COLO829 (cell line): ENCODE measurements around the gene RPS6KB2.
A peak's percentile ranks its signal among the peaks of the same experiment; 100 is the strongest.
"Not testable (repeated sequence)": the region's sequence is repeated elsewhere in the genome, so short reads cannot be mapped to it uniquely, and the experiment has no call there.

Experiments used
- DNase-seq: peaks from one replicate; pipeline ENCODE4 v3.0.0; 2012; ENCODE audit warnings: low spot score

Gene RPS6KB2

DNA sequence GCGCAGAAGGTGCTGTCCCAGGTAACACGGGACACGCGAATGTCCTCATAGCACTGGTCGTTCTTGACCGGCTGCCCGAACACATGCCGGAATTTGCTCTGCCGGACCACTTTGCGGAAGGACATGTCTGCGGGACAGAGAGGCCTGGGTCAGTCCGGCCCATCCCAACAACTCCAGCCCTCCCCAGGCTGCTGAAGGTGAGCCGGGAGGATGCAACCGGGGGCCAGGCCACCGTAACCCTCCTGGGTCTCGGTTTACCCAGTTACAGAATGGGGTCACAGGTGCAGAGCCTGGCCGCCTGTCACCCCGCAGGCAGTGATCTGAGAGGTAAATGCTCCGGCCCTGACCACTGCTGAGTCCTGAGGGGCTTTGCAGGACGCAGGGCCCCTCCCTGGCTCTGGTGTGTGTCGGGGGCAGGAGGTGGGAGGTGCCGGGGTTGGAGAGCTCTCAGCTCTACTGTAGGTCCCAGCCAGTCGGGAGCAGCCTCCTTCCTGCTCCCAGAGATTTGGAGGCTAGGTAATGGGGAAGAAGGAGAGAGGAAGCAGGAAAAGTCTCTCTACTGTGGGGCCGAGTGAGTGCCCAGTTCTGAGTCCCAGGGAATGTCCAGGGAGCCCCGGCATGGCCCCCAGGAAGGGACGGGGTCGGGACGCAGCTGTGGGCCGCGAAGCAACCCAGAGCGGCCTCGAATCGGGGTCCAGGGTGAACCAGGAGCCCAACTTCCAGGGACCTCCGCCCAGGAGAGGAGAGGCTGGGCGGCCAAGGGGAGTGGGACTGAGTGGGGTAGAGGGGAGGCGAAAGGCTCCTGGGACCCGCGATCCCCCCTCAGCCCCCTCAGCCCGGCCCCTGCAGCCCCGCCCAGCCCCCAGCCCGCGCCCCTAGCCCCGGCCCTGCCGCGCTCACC is 14.5 kb downstream of the RPS6KB2 start:
- no peak for DNase-seq

DNA sequence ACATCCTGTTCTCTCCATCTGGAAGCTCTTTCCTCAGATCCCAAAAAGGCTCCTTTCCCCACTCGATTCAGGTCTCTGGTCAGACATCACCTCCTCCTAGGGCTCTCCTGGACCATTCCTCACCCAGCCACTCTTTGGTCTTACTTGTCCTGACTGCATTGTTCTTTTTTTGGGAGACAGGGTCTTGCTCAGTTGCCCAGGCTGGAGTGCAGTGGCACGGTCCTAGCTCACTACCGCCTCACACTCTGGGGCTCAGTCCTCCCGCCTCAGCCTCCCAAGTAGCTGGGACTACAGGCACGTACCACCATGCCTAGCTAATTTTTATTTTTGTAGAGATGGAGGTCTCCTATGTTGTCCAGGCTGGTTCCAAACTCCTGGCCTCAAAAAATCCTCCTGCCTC is 17.2 kb downstream of the RPS6KB2 start:
- no peak for DNase-seq

DNA sequence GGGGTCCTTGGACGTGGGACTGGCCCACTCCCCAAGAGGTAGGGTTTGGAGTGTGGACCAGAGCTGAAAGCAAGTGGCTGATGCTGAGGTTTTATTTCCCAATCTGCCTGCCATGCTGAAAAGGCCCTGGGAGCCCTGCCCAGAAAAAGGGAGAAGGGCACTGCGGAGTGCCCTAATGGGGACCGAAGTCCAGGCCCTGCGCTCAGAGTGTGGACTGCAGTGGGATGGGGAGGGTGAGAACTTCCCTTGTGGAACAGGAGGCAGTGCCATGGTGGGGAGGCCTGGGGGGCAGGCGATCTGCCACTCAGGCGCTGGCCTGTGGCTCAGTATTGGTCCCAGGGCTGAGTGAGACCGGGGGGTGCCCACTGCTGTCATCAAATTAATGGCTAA is 19.9 kb downstream of the RPS6KB2 start:
- no peak for DNase-seq

DNA sequence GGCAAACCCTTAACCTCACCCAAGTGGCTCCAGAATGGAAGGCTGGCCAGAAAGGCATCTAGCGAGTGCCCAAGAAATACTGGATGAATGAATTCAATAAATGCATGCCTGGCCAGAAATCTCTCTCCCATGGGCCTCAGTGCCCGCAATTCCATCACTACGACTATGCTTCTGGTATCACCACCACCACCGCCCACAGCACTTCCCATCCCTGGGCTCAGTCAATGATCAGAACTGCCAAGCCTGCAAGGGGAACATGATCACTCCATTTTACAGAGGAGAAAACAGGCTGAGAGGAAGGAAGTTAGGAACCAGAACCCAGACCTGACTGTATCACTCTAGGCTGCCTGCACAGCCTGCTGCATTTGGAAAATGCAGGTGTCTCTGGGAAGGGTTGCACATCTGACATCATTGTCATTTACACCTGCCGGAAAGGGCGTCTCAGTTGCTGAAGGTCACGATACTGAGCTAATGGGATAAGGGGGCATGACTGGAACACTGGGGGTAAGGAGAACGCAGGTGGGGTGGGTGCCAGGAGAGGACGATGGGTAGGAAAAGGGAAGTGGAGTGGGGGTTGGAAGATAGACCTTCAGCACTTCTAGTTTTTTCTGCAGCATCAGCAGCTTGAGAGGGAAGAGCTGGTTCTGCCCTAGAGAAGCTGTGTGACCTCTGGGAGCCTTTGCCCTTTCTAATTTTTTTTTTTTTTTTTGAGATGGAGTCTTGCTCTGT is 21.0 kb downstream of the RPS6KB2 start:
- DNase-seq = no peak

DNA sequence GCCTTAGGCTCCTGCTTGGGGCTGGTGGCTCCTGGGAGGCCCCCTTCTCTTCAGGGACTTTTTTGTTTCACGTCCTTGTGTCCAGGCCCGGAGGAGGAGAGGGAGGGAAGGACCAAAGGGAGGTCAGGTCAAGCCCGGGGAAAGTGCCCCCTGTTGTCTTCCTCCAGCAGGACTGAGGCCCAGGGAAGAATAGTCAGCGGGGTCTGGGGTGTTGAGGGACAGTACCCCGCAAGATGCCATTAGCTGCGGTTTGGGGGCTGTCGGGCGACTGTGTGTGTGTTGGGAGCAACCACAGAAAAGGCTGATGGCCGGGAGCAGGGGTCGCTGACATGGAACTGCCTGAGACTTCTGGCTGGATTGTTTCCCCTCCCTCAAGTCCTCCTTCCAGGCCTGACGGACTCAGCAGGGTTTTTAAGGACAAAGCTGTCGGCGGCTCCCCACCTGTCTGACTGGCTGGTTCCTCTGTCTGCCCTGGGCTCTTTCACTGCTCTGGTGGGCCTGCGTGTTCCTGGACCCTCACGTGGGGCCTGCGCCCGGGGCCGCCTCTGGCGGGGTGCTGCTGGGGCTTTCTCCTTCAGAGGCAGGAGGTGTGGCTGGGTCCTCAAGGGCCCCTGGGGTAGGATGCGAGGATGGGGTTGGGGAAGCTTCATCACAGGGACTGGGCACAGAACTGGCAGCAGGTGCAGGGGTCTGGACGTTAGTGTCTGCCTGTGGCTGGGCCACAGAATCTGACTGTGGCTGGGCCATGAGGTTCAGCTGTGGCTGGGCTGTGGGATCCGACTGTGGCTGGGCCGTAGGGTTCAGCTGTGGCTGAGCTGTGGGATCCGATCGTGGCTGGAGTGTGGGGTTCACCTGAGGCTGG is 22.7 kb downstream of the RPS6KB2 start:
- no peak for DNase-seq

DNA sequence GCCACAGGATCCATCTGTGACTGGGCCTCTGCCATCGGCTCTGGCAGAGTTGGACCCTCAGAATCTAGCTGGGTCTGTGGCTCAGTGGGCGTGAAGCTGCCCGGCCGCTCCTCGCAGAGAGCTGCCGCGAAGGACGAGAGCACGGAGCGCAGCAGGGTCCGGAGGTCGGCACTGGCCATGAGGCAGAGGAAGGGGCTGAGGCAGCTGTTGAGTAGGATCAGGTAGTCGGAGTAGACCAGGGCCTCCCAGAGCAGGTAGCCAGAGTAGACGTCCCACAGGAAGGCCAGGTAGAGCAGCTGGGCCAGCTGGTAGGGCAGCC is 23.3 kb downstream of the RPS6KB2 start:
- DNase-seq = no peak

DNA sequence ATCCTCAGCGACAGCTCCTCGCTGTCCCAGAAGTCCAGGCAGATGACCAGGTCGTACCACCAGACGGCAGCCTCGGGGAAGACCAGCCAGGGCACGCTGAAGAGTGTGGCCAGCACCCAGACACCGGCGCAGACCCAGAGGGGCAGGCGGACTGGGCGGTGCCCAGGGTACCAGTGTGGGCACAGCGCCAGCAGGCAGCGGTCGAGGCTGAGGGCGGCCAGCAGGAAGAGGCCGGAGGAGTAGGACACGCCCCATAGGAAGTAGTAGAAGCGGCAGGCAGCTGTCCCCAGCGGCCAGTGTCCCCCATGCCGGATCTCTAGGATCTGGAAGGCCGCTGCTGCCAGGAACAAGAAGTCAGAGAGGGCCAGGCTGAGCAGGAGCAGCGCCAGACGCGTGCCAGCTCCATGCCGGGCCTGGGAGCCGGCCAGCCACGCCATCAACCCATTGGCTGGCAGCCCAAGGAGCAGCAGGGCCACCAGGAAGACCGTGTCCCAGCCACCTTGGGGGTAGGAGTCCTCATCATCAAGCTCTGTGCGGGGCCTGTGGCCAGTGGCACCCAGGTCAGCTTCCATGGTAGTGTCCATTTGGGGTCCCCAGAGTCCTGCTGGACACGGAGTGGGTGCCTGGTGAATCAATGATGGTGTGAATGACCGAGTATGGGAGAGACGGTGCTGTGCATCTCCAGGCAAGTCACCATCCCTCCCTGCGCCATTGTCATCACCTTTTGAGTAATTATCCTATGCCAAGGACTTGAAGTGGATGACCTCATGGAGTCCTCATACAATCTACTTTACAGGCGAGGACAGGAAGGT is 24.1 kb downstream of the RPS6KB2 start, which contains the start of gene GPR152:
Gene GPR152 (minus strand): TSS at position 589 of the 812 bp plus-strand sequence. CDS start 5 bp downstream, at position 584.
- DNase-seq = no peak

DNA sequence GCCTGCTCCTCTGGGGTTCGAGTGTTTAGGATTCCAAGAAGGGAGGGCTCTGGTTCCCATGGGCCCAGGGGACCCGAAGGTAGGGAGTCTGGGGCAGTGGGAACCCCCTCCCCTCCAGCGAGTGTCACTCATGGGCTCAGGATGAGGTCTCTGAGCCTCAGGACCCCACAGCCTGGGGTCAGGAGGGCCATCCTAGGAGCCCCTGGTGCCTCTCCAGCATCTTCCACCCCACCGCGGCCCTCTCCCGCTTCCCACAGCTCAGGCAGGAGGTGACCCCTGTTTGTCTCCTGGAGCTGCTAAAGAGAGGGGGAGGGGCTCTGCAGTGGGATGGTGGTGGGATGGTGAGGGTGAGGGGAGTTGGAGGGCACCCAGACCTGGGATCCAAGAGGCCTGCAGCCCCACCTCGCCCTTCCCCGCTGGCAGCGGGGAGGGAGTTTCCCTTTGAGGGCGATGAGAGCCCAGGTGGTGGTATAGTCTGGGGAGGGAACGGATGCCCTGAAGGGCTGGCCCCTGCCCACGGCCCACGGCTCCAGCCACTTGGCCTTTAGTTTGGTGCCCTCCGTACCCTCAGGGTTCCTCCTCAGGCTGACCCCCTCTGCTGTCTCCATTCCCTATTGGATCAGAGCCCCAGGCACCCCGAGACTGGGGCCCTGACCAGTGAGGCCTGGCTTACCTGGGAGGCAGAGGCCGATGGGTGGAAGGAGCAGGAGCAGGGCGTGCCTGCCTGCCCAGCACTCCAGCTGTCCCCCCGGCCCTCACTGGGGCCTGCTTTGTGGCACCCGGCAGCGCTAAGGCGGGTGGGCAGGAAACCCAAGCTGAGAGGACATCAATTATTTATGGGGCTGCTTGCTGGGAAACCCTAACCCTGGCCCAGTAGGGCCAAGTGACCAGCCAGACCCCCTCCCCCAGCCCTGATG is 25.8 kb downstream of the RPS6KB2 start:
- DNase-seq = no peak

DNA sequence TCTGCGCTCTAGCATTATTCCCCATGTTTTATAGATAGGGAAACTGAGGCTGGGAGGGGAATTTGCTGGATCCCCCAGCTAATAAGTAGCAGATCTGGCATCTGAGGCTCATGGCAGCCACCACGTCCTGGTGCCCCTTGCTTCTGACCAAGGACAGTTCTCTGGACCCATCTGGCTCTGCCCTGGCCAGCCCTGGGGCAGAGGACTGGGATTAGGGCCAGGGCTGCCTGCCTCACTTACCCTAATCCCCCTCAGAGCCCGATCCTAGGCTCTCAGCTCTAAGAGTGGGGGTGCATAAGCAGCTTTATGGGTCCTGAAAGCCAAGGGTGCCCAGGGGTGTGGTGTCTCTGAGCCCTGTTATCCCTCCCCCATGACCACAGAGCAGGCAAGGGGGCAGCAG is 26.8 kb downstream of the RPS6KB2 start, which contains the start of gene CABP4:
Gene CABP4 (plus strand): TSS at position 301 of the 400 bp plus-strand sequence. CDS start 70 bp downstream, at position 371.
- DNase-seq = no peak

DNA sequence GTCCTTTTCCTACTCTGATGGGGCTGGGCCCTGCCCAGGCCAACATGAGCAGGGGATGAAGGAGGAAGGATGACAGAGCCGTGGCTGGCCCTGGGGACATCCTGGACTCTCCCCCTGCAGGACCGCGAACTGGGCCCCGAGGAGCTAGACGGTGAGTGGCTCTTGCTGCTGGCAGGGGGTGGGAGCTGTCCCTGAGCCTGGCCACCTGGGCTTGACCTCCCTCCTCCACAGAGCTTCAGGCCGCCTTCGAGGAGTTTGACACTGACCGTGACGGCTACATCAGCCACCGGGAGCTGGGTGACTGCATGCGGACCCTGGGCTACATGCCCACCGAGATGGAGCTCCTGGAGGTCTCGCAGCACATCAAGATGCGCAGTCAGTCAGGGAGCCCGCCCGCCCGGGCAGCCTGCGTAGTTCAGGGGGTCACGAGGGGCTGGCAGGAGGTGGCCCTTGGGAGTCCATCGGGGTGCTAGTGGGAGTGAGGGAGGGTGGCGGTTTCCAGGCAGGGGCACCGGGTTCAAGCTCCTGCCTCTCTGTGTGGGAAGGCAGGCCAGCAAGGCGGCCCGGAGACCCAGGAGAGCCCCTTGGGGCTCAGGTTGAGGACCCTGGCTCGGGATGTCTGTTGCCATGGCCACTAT is 27.9 kb downstream of the RPS6KB2 start:
- DNase-seq = no peak

DNA sequence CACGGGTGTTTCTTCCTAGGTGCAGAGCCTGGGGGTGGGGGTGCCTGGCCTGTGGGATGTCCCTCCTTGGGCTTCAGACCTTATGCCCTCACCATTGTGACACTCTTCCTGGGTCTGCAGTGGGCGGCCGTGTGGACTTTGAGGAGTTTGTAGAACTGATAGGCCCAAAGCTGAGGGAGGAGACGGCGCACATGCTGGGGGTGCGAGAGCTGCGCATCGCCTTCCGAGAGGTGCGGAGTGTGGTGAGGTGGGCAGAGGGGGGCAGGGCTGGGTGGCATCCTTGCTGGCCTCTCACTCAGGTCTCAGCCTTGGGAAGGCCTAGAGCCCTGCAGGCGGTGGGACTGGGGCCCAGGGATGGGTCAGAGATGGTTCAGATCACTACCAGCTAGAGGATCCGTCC is 29.2 kb downstream of the RPS6KB2 start:
- no peak for DNase-seq

DNA sequence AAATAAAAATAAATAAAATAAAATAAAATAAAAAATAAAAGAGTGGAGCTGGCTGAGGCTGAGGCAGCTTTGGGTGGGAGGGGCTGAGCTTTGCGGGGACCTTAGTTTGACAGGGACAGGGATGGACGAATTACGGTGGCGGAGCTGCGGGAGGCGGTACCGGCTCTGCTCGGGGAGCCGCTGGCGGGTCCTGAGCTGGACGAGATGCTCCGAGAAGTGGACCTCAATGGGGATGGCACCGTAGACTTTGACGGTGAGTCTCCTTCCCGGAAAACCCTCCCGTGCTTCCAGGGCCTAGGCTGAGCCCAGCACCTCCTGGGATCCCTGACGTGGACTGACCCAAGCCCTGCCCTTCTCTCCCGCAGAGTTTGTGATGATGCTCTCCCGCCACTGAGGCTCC is 30.0 kb downstream of the RPS6KB2 start:
- no peak for DNase-seq

DNA sequence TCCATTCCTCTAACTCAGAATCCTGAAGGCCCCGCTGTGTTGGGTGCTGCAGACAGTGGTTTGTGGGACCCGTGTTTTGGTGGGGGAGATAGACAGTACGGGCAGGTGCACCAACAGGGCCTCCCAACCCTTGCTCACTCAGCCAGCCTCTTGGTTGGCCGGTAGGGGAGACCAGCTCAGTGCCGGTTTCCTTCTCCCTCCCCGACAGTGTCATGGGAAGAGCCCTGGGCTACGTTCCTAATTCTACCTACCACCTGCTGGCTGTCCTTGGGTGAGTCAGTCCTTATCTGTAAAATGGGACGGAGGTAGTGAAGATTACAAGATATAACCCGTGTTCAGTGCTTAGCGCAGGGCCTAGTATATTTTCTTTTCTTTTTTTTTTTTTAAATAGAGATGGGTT is 34.9 kb downstream of the RPS6KB2 start:
- no peak for DNase-seq

DNA sequence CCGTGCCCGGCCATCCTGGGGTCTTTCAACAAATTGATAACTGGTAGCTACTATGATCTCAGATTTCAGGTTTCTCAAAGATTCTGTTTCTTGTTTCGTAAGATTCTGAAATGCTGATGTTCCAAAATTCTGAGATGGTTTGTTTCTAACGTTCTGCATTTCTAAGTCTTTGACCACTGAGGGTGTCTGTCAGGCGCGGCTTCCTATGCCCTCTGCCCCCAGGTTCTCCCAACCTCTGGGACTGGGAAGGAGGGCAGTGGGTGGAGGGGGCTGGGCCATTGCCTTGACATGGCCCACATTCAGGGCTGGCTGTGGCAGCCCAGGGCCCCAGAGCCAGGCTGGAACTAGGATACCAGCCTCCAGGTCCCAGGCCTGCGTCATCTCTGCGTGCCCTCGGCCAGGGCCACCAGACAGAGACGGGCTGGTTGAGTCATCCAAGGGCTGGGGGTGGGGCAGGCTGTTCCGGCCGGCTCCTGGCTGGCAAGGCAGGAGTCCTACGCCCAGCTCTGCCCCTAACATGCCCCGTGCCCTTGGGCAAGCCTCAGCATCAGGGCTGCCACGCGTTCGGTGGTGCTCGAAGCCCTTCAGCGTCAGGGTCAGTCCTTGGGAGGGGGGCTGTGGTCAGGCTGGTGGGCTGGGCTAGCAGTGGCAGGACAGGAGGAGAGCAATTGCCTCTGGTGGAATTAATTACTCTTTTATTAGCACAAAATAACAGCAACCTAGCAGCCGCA is 35.6 kb downstream of the RPS6KB2 start:
- peak; percentile 72 for DNase-seq

DNA sequence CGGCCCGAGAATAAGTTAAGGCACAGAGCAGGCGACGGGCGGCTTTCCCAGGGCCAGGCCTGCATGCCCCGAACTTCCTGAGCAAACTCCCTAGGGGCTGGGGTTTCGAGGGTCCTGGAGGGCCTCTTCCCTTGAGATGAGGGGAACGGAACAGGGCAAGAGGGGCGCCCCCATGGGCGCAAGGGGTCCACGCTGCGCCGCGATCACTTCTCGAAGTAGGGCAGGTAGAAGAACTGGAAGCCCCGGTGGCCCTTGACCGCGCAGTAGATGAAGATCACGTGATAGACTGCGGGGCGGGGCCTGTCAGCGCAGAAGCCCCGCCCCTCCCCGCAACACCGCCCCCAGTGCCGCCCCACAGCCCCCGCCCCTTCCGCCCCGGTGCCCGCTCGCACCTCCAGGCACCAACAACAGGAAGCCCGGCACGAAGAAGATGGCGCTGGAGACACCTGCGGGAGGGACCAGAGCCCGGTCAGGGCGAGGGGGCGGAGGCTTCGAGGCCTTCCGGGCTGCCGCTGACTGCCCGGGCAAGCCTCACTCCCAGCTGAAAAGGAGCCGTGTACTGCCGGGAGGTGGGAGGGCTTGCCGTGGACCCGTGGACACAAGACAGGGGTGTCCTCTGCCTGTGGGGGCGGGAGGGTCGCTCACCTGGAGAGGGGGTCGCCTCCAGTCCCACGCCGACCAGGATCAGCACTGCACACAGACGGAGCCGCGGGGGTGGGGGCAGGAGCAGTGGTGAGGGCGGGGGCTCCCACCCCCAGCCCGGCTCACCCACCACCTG is 36.3 kb downstream of the RPS6KB2 start:
- peak; percentile 85 for DNase-seq

DNA sequence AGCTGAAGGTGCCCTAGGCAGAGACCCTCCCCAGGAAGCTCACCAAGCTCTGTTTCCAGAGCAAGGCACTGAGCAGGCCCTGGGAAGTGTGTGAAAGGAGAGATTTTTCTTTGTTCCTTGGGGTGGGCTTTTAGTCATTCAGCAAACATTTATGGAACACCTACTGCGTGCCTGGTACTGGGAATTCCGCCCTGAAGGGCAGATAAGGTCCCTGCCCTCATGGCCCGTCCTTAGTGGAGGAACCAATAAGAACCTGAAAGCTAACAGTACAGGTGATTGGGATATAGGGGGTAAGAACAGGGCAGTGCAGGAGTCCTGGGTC is 36.9 kb downstream of the RPS6KB2 start:
- DNase-seq = no peak

DNA sequence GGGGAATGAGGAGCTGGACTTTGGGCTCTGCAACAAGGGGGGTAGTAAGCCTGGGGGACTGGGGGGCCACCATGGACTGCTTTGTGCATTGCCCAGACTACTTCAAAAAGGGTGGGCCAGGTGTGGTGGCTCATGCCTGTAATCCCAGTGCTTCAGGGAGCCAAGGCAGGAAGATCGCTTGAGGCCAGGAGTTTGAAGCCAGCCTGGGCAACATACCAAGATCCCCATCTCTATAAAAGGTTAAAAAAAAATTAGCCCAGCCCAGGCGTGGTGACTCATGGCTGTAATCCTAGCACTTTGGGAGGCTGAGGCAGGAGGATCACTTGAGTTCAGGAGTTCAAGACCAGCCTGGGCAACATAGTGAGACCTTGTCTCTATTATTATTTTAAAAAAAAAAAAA is 37.2 kb downstream of the RPS6KB2 start:
- not testable (repeated sequence) for DNase-seq

DNA sequence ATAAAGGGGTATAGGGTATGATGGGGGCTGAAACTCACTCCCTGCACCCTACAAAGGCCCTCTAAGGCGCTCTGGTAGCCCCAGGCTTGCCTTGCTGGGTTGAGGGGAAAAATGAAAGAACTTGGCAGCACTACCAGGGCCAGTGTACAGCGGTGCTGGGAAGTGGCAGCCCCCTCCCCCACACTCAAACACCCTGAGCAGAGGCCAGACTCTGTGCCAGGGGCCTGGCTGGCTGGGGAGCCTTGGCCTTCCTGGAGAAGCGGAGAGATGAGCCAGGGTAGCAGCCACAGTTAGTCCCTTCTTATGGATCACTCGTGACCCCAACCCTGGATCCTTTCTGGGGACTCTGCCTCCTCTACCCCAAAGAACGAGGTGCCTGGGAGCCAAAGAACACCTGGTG is 38.1 kb downstream of the RPS6KB2 start:
- DNase-seq = no peak
